Breast epithelium (tissue), 3 donors: ENCODE measurements around the gene OR2AG2.

Experiments
- POLR2A ChIP-seq: fragments of 450-650 bp; IDR thresholded peaks from one replicate; pipeline ENCODE4 v1.6.1; 2016; ENCODE audit warnings: antibody characterized with exemption, mild to moderate bottlenecking, moderate library complexity
- POLR2AphosphoS5 ChIP-seq, 3 donors: sonication (generic); formaldehyde crosslinking; IDR thresholded peaks; one replicate each; pipeline ENCODE4 v1.6.1; 2017; ENCODE audit warnings: antibody characterized with exemption in 3 of 3
- TF ChIP-seq, protein P1 (sequence below), 3 donors: fragments of 450-650 bp; IDR thresholded peaks; one replicate each; pipeline ENCODE4 v1.5.1; 2016 to 2017; ENCODE audit warnings: antibody characterized with exemption in 3 of 3, mild to moderate bottlenecking in 3 of 3, moderate library complexity in 3 of 3

DNA sequence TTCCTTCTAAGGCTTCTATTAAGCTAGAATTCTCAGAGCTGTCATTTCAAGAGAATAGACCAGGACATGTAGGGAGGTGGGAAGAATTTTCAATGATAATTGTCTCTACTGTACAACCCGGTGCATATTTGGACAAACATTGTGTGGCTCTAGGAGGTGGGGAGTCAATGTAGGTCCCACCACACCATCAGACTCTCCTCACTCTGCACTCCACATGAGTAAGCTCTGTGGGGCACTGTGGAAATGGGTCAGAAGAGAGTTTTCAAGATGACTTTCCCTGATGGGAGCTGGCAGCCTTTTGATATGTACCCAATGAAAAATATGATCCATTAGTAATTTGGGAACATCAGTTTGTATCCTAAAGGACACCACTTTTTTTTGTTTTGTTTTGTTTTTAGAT, 33.2 kb downstream of the OR2AG2 start:
- TF ChIP-seq, protein P1, sequence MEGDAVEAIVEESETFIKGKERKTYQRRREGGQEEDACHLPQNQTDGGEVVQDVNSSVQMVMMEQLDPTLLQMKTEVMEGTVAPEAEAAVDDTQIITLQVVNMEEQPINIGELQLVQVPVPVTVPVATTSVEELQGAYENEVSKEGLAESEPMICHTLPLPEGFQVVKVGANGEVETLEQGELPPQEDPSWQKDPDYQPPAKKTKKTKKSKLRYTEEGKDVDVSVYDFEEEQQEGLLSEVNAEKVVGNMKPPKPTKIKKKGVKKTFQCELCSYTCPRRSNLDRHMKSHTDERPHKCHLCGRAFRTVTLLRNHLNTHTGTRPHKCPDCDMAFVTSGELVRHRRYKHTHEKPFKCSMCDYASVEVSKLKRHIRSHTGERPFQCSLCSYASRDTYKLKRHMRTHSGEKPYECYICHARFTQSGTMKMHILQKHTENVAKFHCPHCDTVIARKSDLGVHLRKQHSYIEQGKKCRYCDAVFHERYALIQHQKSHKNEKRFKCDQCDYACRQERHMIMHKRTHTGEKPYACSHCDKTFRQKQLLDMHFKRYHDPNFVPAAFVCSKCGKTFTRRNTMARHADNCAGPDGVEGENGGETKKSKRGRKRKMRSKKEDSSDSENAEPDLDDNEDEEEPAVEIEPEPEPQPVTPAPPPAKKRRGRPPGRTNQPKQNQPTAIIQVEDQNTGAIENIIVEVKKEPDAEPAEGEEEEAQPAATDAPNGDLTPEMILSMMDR (IDR thresholded peaks at IDR 0.05), result no peak
- TF ChIP-seq POLR2AphosphoS5 (IDR thresholded peaks at IDR 0.05) (no peak), POLR2A (no peak)
